Right renal cortex interstitium (tissue), 3 donors: ENCODE data around the gene LSM2. TPM values are rescaled to one million over a fixed set of nuclear protein-coding genes. Genes with fewer than 3 reads are reported as not detected.

ENCODE experiments used
- DNase-seq, 3 donors: peaks; one replicate each; pipeline ENCODE4 v3.0.0-alpha.2; 2013; ENCODE audit warnings: low read depth in 3 of 3, low spot score in 2 of 3
- polyA plus RNA-seq, 3 donors: library from polyadenylated mRNA; unstranded; fragments of 120-200 nt; gene quantifications; one replicate each; pipeline ENCODE4 v1.2.1, GENCODE V29; 2013; ENCODE audit not compliant: insufficient read length in 3 of 3

Gene LSM2
- polyA plus RNA-seq, 3 donors: 86.8 to 93.1 (median 87.3) TPM

- no peak for DNase-seq
Measured at GRCh38 chr6:31761343-31761742, 45.4 kb downstream of the LSM2 start.

- no peak for DNase-seq
Measured at GRCh38 chr6:31760790-31761189, 46.0 kb downstream of the LSM2 start.

- no peak for DNase-seq
Measured at GRCh38 chr6:31758281-31758680, 48.5 kb downstream of the LSM2 start.

GRCh38 chr6:31752739-31753319 is 53.9 kb downstream of the LSM2 start:
- no peak for DNase-seq

GRCh38 chr6:31750411-31751022 is 56.2 kb downstream of the LSM2 start:
- DNase-seq: no peak

- no peak for DNase-seq
Measured at GRCh38 chr6:31749301-31750036, 57.3 kb downstream of the LSM2 start.

Other genes with a start within 250 kb of the LSM2 start
- gene LTA, start 234.7 kb downstream of the LSM2 start, polyA plus RNA-seq: under 1 TPM; 0.13 to 0.15 (median 0.14) TPM
- under 1 TPM; 0.16 to 0.31 (median 0.19) TPM for gene TNF, start 231.4 kb downstream of the LSM2 start, polyA plus RNA-seq
- 1 to 10 TPM in 2 of 3 donors, under 1 TPM in 1; 0.89 to 1.4 (median 1.2) TPM for gene LTB, start 224.5 kb downstream of the LSM2 start, polyA plus RNA-seq
- 1 to 10 TPM; 4.9 to 6.5 (median 5.2) TPM for gene LST1, start 220.7 kb downstream of the LSM2 start, polyA plus RNA-seq
- gene NCR3, start 214.0 kb downstream of the LSM2 start, polyA plus RNA-seq: under 1 TPM in 1 of 3 donors, not detected in 2; 0.16 TPM
- gene AIF1, start 191.7 kb downstream of the LSM2 start, polyA plus RNA-seq: 10 to 100 TPM; 87.4 to 99.7 (median 94.8) TPM
- 100 to 1,000 TPM; 131 to 142 (median 140) TPM for gene PRRC2A, start 186.3 kb downstream of the LSM2 start, polyA plus RNA-seq
- gene BAG6, start 154.3 kb downstream of the LSM2 start, polyA plus RNA-seq: 100 to 1,000 TPM; 212 to 228 (median 226) TPM
- gene APOM, start 151.1 kb downstream of the LSM2 start, polyA plus RNA-seq: 100 to 1,000 TPM in 2 of 3 donors, 10 to 100 TPM in 1; 91.6 to 131 (median 120) TPM
- 10 to 100 TPM; 19.4 to 20.7 (median 20.4) TPM for gene C6orf47, start 146.2 kb downstream of the LSM2 start, polyA plus RNA-seq
- 10 to 100 TPM; 29.5 to 31.0 (median 30.8) TPM for gene GPANK1, start 142.0 kb downstream of the LSM2 start, polyA plus RNA-seq
- 100 to 1,000 TPM; 234 to 239 (median 236) TPM for gene CSNK2B, start 140.9 kb downstream of the LSM2 start, polyA plus RNA-seq
- 10 to 100 TPM; 10.4 to 15.6 (median 12.0) TPM for gene LY6G5B, start 137.0 kb downstream of the LSM2 start, polyA plus RNA-seq
- gene LY6G5C, start 125.9 kb downstream of the LSM2 start, polyA plus RNA-seq: 1 to 10 TPM; 2.4 to 3.2 (median 2.5) TPM
- 10 to 100 TPM; 54.8 to 57.3 (median 55.2) TPM for gene ABHD16A, start 103.6 kb downstream of the LSM2 start, polyA plus RNA-seq
- 1 to 10 TPM in 1 of 3 donors, under 1 TPM in 2; 0.44 to 1.5 (median 0.98) TPM for gene LY6G6F, start 100.1 kb downstream of the LSM2 start, polyA plus RNA-seq
- under 1 TPM in 1 of 3 donors, not detected in 2; 0.34 TPM for gene LY6G6D, start 91.6 kb downstream of the LSM2 start, polyA plus RNA-seq
- under 1 TPM; 0.18 to 0.28 (median 0.22) TPM for gene LY6G6C, start 85.2 kb downstream of the LSM2 start, polyA plus RNA-seq
- gene MPIG6B, start 83.6 kb downstream of the LSM2 start, polyA plus RNA-seq: 1 to 10 TPM; 1.1 to 2.3 (median 1.4) TPM
- 100 to 1,000 TPM; 157 to 166 (median 162) TPM for gene DDAH2, start 77.7 kb downstream of the LSM2 start, polyA plus RNA-seq
- 100 to 1,000 TPM; 313 to 334 (median 325) TPM for gene CLIC1, start 70.4 kb downstream of the LSM2 start, polyA plus RNA-seq
- 10 to 100 TPM; 13.8 to 16.7 (median 15.3) TPM for gene MSH5, start 67.0 kb downstream of the LSM2 start, polyA plus RNA-seq
- gene SAPCD1, start 44.3 kb downstream of the LSM2 start, polyA plus RNA-seq: 1 to 10 TPM; 2.1 to 7.4 (median 6.0) TPM
- gene VWA7, start 29.6 kb downstream of the LSM2 start, polyA plus RNA-seq: 1 to 10 TPM; 6.8 to 9.4 (median 8.5) TPM
- 10 to 100 TPM; 57.2 to 59.4 (median 58.1) TPM for gene VARS1, start 11.2 kb downstream of the LSM2 start, polyA plus RNA-seq
- 1 to 10 TPM; 4.1 to 4.3 (median 4.3) TPM for gene HSPA1L, start 8.3 kb upstream of the LSM2 start, polyA plus RNA-seq
- gene HSPA1A, start 8.6 kb upstream of the LSM2 start, polyA plus RNA-seq: 100 to 1,000 TPM in 1 of 3 donors, 10 to 100 TPM in 2; 83.5 to 115 (median 87.1) TPM
- 100 to 1,000 TPM; 112 to 164 (median 134) TPM for gene HSPA1B, start 20.8 kb upstream of the LSM2 start, polyA plus RNA-seq
- 10 to 100 TPM; 69.0 to 89.7 (median 77.5) TPM for gene NEU1, start 55.9 kb upstream of the LSM2 start, polyA plus RNA-seq
- gene SLC44A4, start 72.0 kb upstream of the LSM2 start, polyA plus RNA-seq: 10 to 100 TPM; 34.7 to 45.8 (median 43.8) TPM
- 10 to 100 TPM; 67.9 to 74.0 (median 68.5) TPM for gene EHMT2, start 90.7 kb upstream of the LSM2 start, polyA plus RNA-seq
- gene ZBTB12, start 95.1 kb upstream of the LSM2 start, polyA plus RNA-seq: 10 to 100 TPM; 23.5 to 27.3 (median 25.5) TPM
- 1 to 10 TPM; 3.3 to 4.3 (median 4.0) TPM for gene C2, start 120.8 kb upstream of the LSM2 start, polyA plus RNA-seq
- gene CFB, start 139.1 kb upstream of the LSM2 start, polyA plus RNA-seq: 10 to 100 TPM in 1 of 3 donors, 1 to 10 TPM in 2; 5.0 to 17.5 (median 5.7) TPM
- gene NELFE, start 152.0 kb upstream of the LSM2 start, polyA plus RNA-seq: 10 to 100 TPM; 90.8 to 94.0 (median 92.7) TPM
- 10 to 100 TPM; 35.7 to 49.2 (median 37.6) TPM for gene SKIC2, start 152.2 kb upstream of the LSM2 start, polyA plus RNA-seq
- 10 to 100 TPM; 25.7 to 26.8 (median 26.0) TPM for gene DXO, start 165.2 kb upstream of the LSM2 start, polyA plus RNA-seq
- 10 to 100 TPM; 10.9 to 22.9 (median 13.1) TPM for gene C4A, start 175.1 kb upstream of the LSM2 start, polyA plus RNA-seq
- gene C4B, start 207.8 kb upstream of the LSM2 start, polyA plus RNA-seq: 10 to 100 TPM; 12.0 to 24.1 (median 14.0) TPM
- gene CYP21A2, start 231.4 kb upstream of the LSM2 start, polyA plus RNA-seq: 1 to 10 TPM in 1 of 3 donors, under 1 TPM in 2; 0.55 to 1.3 (median 0.58) TPM